DND-41 (cell line): ENCODE data around the gene MBP.

Experiments
- CTCF ChIP-seq: IDR thresholded peaks from 2 replicates; pipeline ENCODE4 v1.5.1; 2012; ENCODE audit warnings: borderline replicate concordance, low read length, moderate library complexity, mild to moderate bottlenecking; ENCODE audit not compliant: poor library complexity, severe bottlenecking; ENCODE audit errors: extremely low read depth
- EZH2 ChIP-seq: IDR thresholded peaks from 3 replicates; pipeline ENCODE4 v1.6.1; 2012; ENCODE audit warnings: borderline replicate concordance, low read depth, mild to moderate bottlenecking, moderate library complexity, low read length, inconsistent platforms; ENCODE audit not compliant: severe bottlenecking

- TF ChIP-seq CTCF = no peak
- no peak for TF ChIP-seq EZH2
Observed at GRCh38 chr18:76993573-76993972, 139.0 kb downstream of the MBP start.
